K562 (cell line): ENCODE data around the gene LRRC8E. TPM values are rescaled to one million over a fixed set of nuclear protein-coding genes. Genes with fewer than 3 reads are reported as not detected.

Experiments
- CXXC5 ChIP-seq: fragments of 250-450 bp; sonication (Bioruptor Pico); IDR thresholded peaks from 2 replicates; pipeline ENCODE4 v1.8.0; 2022; ENCODE audit warnings: inconsistent platforms, mild to moderate bottlenecking, moderate library complexity
- EP300 ChIP-seq: IDR thresholded peaks from 2 replicates; pipeline ENCODE4 v1.6.1; 2012; ENCODE audit warnings: low read length, improper control_type of control experiment
- JUNB ChIP-seq: fragments of 450-650 bp; formaldehyde crosslinking; conservative IDR thresholded peaks from 2 replicates; pipeline ENCODE4 v1.4.0; 2020; ENCODE audit warnings: mild to moderate bottlenecking
- KAT2B ChIP-seq: IDR thresholded peaks from one replicate; pipeline ENCODE4 v1.6.1; 2012; ENCODE audit warnings: low read depth, mild to moderate bottlenecking, control low read depth, inconsistent platforms, low read length, moderate library complexity
- KAT7 ChIP-seq: sonication (generic); formaldehyde crosslinking; IDR thresholded peaks from 2 replicates; pipeline ENCODE4 v1.8.0; 2022; ENCODE audit warnings: missing genetic modification reagents, mild to moderate bottlenecking, borderline replicate concordance
- KLF6 ChIP-seq: fragments of 250-450 bp; sonication (Bioruptor Pico); IDR thresholded peaks from 2 replicates; pipeline ENCODE4 v1.4.0; 2020; ENCODE audit warnings: mild to moderate bottlenecking, moderate library complexity, borderline replicate concordance
- MTF1 ChIP-seq: fragments of 250-450 bp; sonication (Bioruptor Pico); IDR thresholded peaks from 2 replicates; pipeline ENCODE4 v1.9.0; 2021; ENCODE audit warnings: moderate library complexity, mild to moderate bottlenecking, inconsistent platforms, borderline replicate concordance
- MYC ChIP-seq, 2 experiments: fragments of 250-450 bp in 1 of 2; sonication (Bioruptor Pico) in 1 of 2; IDR thresholded peaks; 2 replicates each; pipeline versions ENCODE4 v1.5.1 to v1.6.1; 2012 to 2021; ENCODE audit warnings: low read depth in 2 of 2, borderline replicate concordance in 1 of 2, improper control_type of control experiment in 1 of 2, low read length in 1 of 2, mild to moderate bottlenecking in 1 of 2, moderate library complexity in 1 of 2
- NCOA2 ChIP-seq, 2 experiments: fragments of 450-650 bp; IDR thresholded peaks; 2 replicates each; pipeline ENCODE4 v1.6.1; 2018; ENCODE audit warnings: mild to moderate bottlenecking in 2 of 2, moderate library complexity in 1 of 2; ENCODE audit not compliant: partially characterized antibody in 2 of 2
- POLR2G ChIP-seq: fragments of 200-400 bp; formaldehyde crosslinking; IDR thresholded peaks from 2 replicates; pipeline ENCODE4 v1.6.1; 2017; ENCODE audit warnings: low read depth, mild to moderate bottlenecking, antibody characterized with exemption, low read length, moderate library complexity
- POLR2H ChIP-seq: IDR thresholded peaks from 2 replicates; pipeline ENCODE4 v1.6.1; 2016; ENCODE audit warnings: missing genetic modification characterization, low read depth, mild to moderate bottlenecking, control low read depth, missing compliant biosample characterization, moderate library complexity
- PTTG1 ChIP-seq: fragments of 450-650 bp; IDR thresholded peaks from 2 replicates; pipeline ENCODE4 v1.6.1; 2016; ENCODE audit warnings: low read depth, mild to moderate bottlenecking, missing genetic modification characterization, missing compliant biosample characterization
- TAF15 ChIP-seq: fragments of 200-400 bp; formaldehyde crosslinking; IDR thresholded peaks from 2 replicates; pipeline ENCODE4 v1.6.1; 2017; ENCODE audit warnings: mild to moderate bottlenecking, low read depth, low read length, moderate library complexity
- TAF9B ChIP-seq: fragments of 450-650 bp; IDR thresholded peaks from 2 replicates; pipeline ENCODE4 v1.6.1; 2018; ENCODE audit warnings: mild to moderate bottlenecking; ENCODE audit not compliant: partially characterized antibody
- ZNF436 ChIP-seq: fragments of 250-450, 450-650 bp; sonication (Bioruptor Pico); formaldehyde crosslinking; IDR thresholded peaks from 2 replicates; pipeline ENCODE4 v1.7.0; 2020; ENCODE audit warnings: mild to moderate bottlenecking
- ZNF696 ChIP-seq: fragments of 250-450 bp; sonication (Bioruptor Pico); conservative IDR thresholded peaks from 2 replicates; pipeline ENCODE4 v1.4.0; 2020; ENCODE audit warnings: mild to moderate bottlenecking, moderate library complexity
- ZNF75A ChIP-seq: fragments of 450-650 bp; formaldehyde crosslinking; IDR thresholded peaks from 2 replicates; pipeline ENCODE4 v1.4.0; 2020; ENCODE audit warnings: mild to moderate bottlenecking
- ZNF778 ChIP-seq: fragments of 450-650 bp; formaldehyde crosslinking; IDR thresholded peaks from 2 replicates; pipeline ENCODE4 v1.4.0; 2020; ENCODE audit warnings: mild to moderate bottlenecking, moderate library complexity
- polyA plus RNA-seq, 8 experiments: library from polyadenylated mRNA; depleted of rRNA in 4 of 8; stranded (reverse) in 5 of 8; unstranded in 3 of 8; fragments of >200 nt; fragmentation: Nextera tagmentation in 2 of 8; fragmentation: Illumina TruSeq in 1 of 8; extraction: Ambion mirVana in 2 of 8; extraction: Trizol in 1 of 8; gene quantifications; 2 replicates each; pipeline versions ENCODE4 v1.2.1 to v1.2.3, GENCODE V29; 2011 to 2014; ENCODE audit warnings: inconsistent platforms in 1 of 8, missing spikeins in 1 of 8
- total RNA-seq, 7 experiments: library from RNA; depleted of rRNA in 6 of 7; stranded (reverse); fragments of >200 nt in 6 of 7; fragmentation: Illumina TruSeq in 2 of 7; extraction: Trizol in 2 of 7; gene quantifications; 2 replicates each; pipeline versions ENCODE4 v1.2.1 to v1.2.3, GENCODE V29; 2011 to 2021; ENCODE audit warnings: low replicate concordance in 1 of 7
- TF ChIP-seq, protein P1 (sequence below): fragments of 200-800 bp; sonication (Bioruptor generic); IDR thresholded peaks from 2 replicates; pipeline ENCODE4 v1.6.1; 2017; ENCODE audit warnings: missing genetic modification characterization, missing compliant biosample characterization
- TF ChIP-seq, protein P2 (sequence below): fragments of 450-650 bp; IDR thresholded peaks from 2 replicates; pipeline ENCODE4 v1.6.1; 2018; ENCODE audit not compliant: partially characterized antibody
- TF ChIP-seq, protein P3 (sequence below): sonication (generic); formaldehyde crosslinking; IDR thresholded peaks from 2 replicates; pipeline ENCODE4 v1.8.0; 2022; ENCODE audit warnings: mild to moderate bottlenecking, missing genetic modification reagents

The LRRC8E gene
- total and polyA plus RNA-seq, 9 of the 15 experiments (the other 6 are each of a cell fraction or from before 2014, with no cell fraction given), result 0.08 to 5.7 (median 3.5) TPM; not detected in 1

DNA sequence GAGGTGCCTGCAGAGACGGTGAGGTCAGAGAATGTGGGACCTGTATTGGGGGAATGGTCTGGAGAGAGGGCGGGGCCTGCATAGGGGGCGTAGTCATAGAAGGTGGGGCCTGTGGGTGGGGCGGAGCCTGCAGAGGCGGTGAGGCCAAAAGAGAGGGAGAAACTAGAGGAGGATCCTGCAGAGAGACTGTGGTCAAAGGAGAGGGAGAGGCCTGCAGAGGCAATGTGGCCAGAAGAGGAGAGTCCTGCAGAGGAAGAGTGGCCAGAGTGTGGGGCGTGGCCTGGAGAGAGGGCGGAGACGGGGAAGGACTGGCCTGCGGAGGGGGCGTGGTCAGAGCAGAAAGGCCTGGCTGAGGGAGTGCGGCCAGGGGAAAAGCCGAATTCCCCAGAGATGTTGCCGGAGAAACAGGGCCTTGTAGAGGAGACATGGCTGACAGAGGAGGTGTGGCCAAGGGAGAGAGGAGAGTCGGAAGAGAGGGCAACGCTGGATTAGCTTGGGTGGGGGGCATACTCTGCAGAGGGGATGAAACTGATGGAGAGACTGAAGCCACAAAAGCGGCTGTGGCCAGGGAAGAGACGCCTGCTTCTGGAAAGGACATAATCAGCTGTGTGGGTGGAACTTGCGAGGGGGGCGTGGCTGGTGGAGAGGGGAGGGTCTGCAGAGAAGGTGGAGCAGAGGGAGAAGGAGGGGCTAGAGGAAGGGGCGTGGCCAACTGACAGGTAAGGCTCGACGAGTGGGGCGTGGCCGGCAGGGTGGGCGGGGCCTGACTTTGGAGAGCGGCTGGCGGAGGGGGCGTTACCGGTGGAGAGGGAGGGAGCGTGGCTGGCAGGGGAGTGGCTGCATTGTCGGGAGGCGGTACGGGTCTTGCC lies 16.6 kb upstream of the LRRC8E start (continued):
- TF ChIP-seq KAT2B (no peak), ZNF75A (CRISPR knock-in tag) (no peak), MTF1 (CRISPR knock-in tag) (no peak), CXXC5 (CRISPR knock-in tag) (no peak), TAF9B (no peak), POLR2H (tag) (no peak), JUNB (CRISPR knock-in tag) (no peak), TAF15 (no peak), NCOA2 (IDR thresholded peaks at IDR 0.05; ENCODE audit: partially characterized antibody in 2 of 2) (no peak), MYC (IDR thresholded peaks at IDR 0.05; ENCODE audit: low read depth, low read length) (0 out of 2 replicates have a peak, but pooled peaks have one; percentile 24), MYC (CRISPR knock-in tag; IDR thresholded peaks at IDR 0.05; ENCODE audit: borderline replicate concordance, low read depth) (no peak), ZNF436 (CRISPR knock-in tag) (no peak), ZNF696 (CRISPR knock-in tag) (no peak), KAT7 (CRISPR knock-in tag) (no peak), KLF6 (CRISPR knock-in tag) (no peak), PTTG1 (no peak), ZNF778 (no peak), EP300 (no peak), POLR2G (no peak)
- TF ChIP-seq, protein P1, sequence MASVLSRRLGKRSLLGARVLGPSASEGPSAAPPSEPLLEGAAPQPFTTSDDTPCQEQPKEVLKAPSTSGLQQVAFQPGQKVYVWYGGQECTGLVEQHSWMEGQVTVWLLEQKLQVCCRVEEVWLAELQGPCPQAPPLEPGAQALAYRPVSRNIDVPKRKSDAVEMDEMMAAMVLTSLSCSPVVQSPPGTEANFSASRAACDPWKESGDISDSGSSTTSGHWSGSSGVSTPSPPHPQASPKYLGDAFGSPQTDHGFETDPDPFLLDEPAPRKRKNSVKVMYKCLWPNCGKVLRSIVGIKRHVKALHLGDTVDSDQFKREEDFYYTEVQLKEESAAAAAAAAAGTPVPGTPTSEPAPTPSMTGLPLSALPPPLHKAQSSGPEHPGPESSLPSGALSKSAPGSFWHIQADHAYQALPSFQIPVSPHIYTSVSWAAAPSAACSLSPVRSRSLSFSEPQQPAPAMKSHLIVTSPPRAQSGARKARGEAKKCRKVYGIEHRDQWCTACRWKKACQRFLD (CRISPR knock-in tag), result no peak
- TF ChIP-seq, protein P2, sequence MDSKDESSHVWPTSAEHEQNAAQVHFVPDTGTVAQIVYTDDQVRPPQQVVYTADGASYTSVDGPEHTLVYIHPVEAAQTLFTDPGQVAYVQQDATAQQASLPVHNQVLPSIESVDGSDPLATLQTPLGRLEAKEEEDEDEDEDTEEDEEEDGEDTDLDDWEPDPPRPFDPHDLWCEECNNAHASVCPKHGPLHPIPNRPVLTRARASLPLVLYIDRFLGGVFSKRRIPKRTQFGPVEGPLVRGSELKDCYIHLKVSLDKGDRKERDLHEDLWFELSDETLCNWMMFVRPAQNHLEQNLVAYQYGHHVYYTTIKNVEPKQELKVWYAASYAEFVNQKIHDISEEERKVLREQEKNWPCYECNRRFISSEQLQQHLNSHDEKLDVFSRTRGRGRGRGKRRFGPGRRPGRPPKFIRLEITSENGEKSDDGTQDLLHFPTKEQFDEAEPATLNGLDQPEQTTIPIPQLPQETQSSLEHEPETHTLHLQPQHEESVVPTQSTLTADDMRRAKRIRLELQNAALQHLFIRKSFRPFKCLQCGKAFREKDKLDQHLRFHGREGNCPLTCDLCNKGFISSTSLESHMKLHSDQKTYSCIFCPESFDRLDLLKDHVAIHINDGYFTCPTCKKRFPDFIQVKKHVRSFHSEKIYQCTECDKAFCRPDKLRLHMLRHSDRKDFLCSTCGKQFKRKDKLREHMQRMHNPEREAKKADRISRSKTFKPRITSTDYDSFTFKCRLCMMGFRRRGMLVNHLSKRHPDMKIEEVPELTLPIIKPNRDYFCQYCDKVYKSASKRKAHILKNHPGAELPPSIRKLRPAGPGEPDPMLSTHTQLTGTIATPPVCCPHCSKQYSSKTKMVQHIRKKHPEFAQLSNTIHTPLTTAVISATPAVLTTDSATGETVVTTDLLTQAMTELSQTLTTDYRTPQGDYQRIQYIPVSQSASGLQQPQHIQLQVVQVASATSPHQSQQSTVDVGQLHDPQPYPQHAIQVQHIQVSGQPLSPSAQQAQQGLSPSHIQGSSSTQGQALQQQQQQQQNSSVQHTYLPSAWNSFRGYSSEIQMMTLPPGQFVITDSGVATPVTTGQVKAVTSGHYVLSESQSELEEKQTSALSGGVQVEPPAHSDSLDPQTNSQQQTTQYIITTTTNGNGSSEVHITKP, result no peak
- TF ChIP-seq, protein P3, sequence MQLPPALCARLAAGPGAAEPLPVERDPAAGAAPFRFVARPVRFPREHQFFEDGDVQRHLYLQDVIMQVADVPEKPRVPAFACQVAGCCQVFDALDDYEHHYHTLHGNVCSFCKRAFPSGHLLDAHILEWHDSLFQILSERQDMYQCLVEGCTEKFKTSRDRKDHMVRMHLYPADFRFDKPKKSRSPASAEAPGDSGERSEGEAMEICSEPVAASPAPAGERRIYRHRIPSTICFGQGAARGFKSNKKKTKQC (CRISPR knock-in tag), result peak; percentile 74; the same call in 1 of the 2 replicates
